ENCODE measurements around the gene PCK1.

- TF ChIP-seq CTCF (IDR thresholded peaks at IDR 0.05) = no peak
- no peak for TF ChIP-seq ZFX (IDR thresholded peaks at IDR 0.05; ENCODE audit: borderline replicate concordance)
Observed at GRCh38 chr20:57528148-57528547, 32.8 kb upstream of the PCK1 start.
